GM12878 (cell line): Measurements from ENCODE around the gene UBE3D.

Experiments used
- BACH1 ChIP-seq: fragments of 450-650 bp; IDR thresholded peaks from 2 replicates; pipeline ENCODE4 v1.6.1; 2017; ENCODE audit warnings: mild to moderate bottlenecking, borderline replicate concordance
- CHD2 ChIP-seq: IDR thresholded peaks from 2 replicates; pipeline ENCODE4 v1.6.1; 2011; ENCODE audit warnings: low read depth, low read length, improper control_type of control experiment, borderline replicate concordance
- CREB1 ChIP-seq: IDR thresholded peaks from 2 replicates; pipeline ENCODE4 v1.6.1; 2012; ENCODE audit warnings: low read depth, mild to moderate bottlenecking, inconsistent platforms
- KDM1A ChIP-seq: fragments of 200-600 bp; sonication (generic); IDR thresholded peaks from 2 replicates; pipeline ENCODE4 v1.6.1; 2016; ENCODE audit warnings: borderline replicate concordance
- MEF2A ChIP-seq: IDR thresholded peaks from 2 replicates; pipeline ENCODE4 v1.6.1; 2011; ENCODE audit warnings: low read depth, mild to moderate bottlenecking, low read length, moderate library complexity; ENCODE audit not compliant: insufficient read depth
- MYC ChIP-seq: IDR thresholded peaks from 2 replicates; pipeline ENCODE4 v1.6.1; 2011; ENCODE audit warnings: mild to moderate bottlenecking, low read length, moderate library complexity, inconsistent platforms; ENCODE audit not compliant: insufficient read depth, insufficient replicate concordance, insufficient read length, severe bottlenecking
- POLR2AphosphoS5 ChIP-seq: IDR thresholded peaks from 2 replicates; pipeline ENCODE4 v1.6.1; 2011; ENCODE audit warnings: mild to moderate bottlenecking, low read length, inconsistent platforms
- SIN3A ChIP-seq: IDR thresholded peaks from 2 replicates; pipeline ENCODE4 v1.6.1; 2012; ENCODE audit warnings: low read depth, low read length, improper control_type of control experiment
- SUPT20H ChIP-seq: IDR thresholded peaks from 2 replicates; pipeline ENCODE4 v1.6.1; 2011; ENCODE audit warnings: low read depth, mild to moderate bottlenecking, low read length, moderate library complexity, borderline replicate concordance; ENCODE audit not compliant: control insufficient read depth
- TF ChIP-seq, protein P1 (sequence below): fragments of 150-350 bp; IDR thresholded peaks from 2 replicates; pipeline ENCODE4 v1.6.1; 2016; ENCODE audit warnings: low read depth, low read length
- TF ChIP-seq, protein P2 (sequence below), 3 experiments: IDR thresholded peaks in 2 of 3; conservative IDR thresholded peaks in 1 of 3; 2 replicates each; pipeline ENCODE4 v1.5.1; 2011; ENCODE audit warnings: low read depth in 3 of 3, low read length in 3 of 3, mild to moderate bottlenecking in 3 of 3, control low read depth in 2 of 3, moderate library complexity in 2 of 3, inconsistent platforms in 1 of 3, mixed read lengths in 1 of 3; ENCODE audit not compliant: control insufficient read depth in 2 of 3, insufficient read depth in 1 of 3; ENCODE audit errors: extremely low read depth in 1 of 3
- TF ChIP-seq, protein P3 (sequence below): IDR thresholded peaks from 2 replicates; pipeline ENCODE4 v1.6.1; 2012; ENCODE audit warnings: mild to moderate bottlenecking, low read depth, low read length
- TF ChIP-seq, protein P4 (sequence below): fragments of 450-650 bp; IDR thresholded peaks from 2 replicates; pipeline ENCODE4 v1.6.1; 2014; ENCODE audit warnings: mild to moderate bottlenecking

DNA sequence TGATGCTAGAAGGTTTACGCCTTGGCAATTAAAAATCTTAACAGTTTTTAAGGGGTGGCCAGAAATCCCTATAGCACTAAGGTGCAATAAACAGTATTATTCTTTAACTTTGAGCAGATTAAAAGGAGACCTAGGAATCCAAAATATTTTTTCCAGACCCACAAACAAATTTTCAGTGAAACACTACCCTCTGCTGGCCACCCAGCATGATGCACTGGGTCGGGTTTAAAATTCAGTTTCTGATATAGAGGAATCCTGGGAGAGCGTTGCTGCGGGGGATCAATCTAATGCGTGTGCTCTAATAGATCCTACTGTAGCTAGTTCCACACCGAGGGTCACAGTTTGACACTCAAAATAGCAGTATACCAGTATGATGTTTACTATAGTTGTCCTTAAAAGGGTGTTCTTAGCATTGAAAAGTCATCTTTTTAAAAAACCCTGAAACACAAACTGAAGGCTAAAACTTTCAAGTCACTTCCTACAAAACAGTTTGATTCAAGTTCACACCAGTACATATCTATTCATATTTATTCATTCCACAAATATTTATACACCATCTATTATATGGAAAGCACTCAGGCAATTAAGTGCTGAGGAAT, 10.2 kb downstream of the UBE3D start:
- no peak for TF ChIP-seq SUPT20H
- TF ChIP-seq, protein P1, sequence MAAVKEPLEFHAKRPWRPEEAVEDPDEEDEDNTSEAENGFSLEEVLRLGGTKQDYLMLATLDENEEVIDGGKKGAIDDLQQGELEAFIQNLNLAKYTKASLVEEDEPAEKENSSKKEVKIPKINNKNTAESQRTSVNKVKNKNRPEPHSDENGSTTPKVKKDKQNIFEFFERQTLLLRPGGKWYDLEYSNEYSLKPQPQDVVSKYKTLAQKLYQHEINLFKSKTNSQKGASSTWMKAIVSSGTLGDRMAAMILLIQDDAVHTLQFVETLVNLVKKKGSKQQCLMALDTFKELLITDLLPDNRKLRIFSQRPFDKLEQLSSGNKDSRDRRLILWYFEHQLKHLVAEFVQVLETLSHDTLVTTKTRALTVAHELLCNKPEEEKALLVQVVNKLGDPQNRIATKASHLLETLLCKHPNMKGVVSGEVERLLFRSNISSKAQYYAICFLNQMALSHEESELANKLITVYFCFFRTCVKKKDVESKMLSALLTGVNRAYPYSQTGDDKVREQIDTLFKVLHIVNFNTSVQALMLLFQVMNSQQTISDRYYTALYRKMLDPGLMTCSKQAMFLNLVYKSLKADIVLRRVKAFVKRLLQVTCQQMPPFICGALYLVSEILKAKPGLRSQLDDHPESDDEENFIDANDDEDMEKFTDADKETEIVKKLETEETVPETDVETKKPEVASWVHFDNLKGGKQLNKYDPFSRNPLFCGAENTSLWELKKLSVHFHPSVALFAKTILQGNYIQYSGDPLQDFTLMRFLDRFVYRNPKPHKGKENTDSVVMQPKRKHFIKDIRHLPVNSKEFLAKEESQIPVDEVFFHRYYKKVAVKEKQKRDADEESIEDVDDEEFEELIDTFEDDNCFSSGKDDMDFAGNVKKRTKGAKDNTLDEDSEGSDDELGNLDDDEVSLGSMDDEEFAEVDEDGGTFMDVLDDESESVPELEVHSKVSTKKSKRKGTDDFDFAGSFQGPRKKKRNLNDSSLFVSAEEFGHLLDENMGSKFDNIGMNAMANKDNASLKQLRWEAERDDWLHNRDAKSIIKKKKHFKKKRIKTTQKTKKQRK, result no peak
- TF ChIP-seq, protein P2, sequence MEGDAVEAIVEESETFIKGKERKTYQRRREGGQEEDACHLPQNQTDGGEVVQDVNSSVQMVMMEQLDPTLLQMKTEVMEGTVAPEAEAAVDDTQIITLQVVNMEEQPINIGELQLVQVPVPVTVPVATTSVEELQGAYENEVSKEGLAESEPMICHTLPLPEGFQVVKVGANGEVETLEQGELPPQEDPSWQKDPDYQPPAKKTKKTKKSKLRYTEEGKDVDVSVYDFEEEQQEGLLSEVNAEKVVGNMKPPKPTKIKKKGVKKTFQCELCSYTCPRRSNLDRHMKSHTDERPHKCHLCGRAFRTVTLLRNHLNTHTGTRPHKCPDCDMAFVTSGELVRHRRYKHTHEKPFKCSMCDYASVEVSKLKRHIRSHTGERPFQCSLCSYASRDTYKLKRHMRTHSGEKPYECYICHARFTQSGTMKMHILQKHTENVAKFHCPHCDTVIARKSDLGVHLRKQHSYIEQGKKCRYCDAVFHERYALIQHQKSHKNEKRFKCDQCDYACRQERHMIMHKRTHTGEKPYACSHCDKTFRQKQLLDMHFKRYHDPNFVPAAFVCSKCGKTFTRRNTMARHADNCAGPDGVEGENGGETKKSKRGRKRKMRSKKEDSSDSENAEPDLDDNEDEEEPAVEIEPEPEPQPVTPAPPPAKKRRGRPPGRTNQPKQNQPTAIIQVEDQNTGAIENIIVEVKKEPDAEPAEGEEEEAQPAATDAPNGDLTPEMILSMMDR (IDR thresholded peaks at IDR 0.05 in 2 of 3, conservative IDR thresholded peaks at IDR 0.05 in 1 of 3; ENCODE audit: control insufficient read depth in 2 of 3, extremely low read depth in 1 of 3, insufficient read depth in 1 of 3, low read depth in 3 of 3, low read length in 3 of 3), result peak; percentile 72 to 77 (median 77)
- no peak for TF ChIP-seq MEF2A
- TF ChIP-seq, protein P3, sequence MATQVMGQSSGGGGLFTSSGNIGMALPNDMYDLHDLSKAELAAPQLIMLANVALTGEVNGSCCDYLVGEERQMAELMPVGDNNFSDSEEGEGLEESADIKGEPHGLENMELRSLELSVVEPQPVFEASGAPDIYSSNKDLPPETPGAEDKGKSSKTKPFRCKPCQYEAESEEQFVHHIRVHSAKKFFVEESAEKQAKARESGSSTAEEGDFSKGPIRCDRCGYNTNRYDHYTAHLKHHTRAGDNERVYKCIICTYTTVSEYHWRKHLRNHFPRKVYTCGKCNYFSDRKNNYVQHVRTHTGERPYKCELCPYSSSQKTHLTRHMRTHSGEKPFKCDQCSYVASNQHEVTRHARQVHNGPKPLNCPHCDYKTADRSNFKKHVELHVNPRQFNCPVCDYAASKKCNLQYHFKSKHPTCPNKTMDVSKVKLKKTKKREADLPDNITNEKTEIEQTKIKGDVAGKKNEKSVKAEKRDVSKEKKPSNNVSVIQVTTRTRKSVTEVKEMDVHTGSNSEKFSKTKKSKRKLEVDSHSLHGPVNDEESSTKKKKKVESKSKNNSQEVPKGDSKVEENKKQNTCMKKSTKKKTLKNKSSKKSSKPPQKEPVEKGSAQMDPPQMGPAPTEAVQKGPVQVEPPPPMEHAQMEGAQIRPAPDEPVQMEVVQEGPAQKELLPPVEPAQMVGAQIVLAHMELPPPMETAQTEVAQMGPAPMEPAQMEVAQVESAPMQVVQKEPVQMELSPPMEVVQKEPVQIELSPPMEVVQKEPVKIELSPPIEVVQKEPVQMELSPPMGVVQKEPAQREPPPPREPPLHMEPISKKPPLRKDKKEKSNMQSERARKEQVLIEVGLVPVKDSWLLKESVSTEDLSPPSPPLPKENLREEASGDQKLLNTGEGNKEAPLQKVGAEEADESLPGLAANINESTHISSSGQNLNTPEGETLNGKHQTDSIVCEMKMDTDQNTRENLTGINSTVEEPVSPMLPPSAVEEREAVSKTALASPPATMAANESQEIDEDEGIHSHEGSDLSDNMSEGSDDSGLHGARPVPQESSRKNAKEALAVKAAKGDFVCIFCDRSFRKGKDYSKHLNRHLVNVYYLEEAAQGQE, result no peak
- no peak for TF ChIP-seq SIN3A
- no peak for TF ChIP-seq CHD2
- no peak for TF ChIP-seq CREB1
- no peak for TF ChIP-seq MYC
- TF ChIP-seq POLR2AphosphoS5, result no peak
- TF ChIP-seq KDM1A, result no peak
- no peak for TF ChIP-seq BACH1
- TF ChIP-seq, protein P4, sequence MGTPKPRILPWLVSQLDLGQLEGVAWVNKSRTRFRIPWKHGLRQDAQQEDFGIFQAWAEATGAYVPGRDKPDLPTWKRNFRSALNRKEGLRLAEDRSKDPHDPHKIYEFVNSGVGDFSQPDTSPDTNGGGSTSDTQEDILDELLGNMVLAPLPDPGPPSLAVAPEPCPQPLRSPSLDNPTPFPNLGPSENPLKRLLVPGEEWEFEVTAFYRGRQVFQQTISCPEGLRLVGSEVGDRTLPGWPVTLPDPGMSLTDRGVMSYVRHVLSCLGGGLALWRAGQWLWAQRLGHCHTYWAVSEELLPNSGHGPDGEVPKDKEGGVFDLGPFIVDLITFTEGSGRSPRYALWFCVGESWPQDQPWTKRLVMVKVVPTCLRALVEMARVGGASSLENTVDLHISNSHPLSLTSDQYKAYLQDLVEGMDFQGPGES, result no peak
